HG03175 (cell line): ENCODE results near the gene SGPP1.
"Not testable (repeated sequence)": the region's sequence is repeated elsewhere in the genome, so short reads cannot be mapped to it uniquely, and the experiment has no call there.

ENCODE experiments used
- ATAC-seq: cut with Tn5 transposase; IDR thresholded peaks from one replicate; pipeline ENCODE4 v1.9.1; 2021; ENCODE audit warnings: mild to moderate bottlenecking, moderate library complexity; ENCODE audit not compliant: unreplicated experiment

Gene SGPP1

DNA sequence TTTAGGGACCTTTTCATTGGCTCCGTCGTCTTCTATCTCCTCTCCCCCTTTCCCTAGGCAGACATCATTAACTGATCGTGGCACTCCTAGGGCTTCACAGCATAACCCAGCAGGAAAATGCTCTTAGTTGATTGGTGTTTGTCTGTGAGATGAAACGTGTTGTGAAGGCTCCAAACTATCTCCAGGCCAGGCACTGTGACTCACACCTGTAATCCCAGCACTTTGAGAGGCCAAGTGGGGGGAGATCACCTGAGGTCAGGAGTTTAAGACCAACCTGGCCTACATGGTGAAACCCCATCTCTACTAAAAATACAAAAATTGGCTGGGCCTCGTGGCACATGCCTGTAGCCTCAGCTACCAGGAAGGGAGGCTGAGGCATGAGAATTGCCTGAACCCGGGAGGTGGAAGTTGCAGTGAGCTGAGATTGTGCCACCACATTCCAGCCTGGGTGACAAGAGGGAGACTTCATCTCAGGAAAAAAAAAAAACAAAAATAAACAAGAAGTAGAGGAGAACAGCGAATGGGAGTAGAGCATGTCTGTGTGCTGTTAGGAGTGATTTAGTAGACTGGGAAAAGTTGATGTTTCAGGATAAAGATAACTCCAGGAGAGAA, 53.9 kb downstream of the SGPP1 start:
- no peak for ATAC-seq

DNA sequence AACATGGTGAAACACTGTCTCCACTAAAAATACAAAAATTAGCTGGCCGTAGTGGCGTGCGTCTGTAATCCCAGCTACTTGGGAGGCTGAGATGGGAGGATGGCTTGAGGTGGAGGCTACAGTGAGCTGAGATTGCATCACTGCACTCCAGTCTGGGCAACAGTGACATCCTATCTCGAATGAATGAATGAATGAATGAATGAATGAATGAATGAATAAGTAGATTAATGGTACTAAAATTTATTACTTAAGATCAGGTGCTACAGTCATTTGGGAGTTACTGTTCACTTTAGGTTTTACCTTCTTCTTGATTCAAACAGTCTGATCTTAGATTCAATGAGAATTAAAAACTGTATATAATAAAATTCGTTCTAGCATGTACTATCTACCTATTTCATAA, 54.6 kb downstream of the SGPP1 start:
- ATAC-seq = no peak

DNA sequence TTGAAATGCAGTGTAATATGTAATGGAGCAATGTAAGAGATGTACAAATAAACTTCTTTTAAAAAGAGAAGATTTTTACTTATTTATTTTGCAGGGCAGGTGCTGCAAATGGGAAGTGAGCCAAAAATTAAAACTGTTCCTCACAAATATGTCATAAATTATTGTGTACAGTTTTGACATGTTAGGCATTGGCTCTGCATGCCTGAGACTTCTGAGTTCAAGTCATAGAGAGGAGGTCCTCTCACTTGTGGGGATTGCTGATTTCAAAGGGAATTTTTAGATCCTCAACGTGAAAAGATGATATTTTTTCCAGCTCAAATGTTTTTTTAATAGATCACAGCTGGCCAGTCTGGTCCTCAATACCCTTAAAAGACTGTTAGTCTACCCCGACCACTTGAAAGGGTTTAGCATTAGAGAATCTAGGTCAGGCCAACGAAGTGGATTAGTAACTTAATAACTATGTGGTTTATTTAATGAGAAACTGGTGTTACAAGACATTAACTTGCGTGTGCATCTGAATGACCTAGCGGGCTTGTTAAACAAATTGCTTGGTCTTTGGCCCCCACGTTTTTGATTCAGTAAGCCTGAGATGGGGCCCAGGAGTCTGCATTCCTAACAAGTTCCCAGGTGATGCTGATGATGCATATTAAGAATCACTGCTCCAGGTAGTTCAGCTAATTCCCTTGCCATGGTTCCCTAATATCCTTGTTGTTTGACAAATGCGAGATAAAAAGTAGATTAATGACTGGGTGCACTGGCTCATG, 55.3 kb downstream of the SGPP1 start:
- peak; percentile 84 for ATAC-seq

DNA sequence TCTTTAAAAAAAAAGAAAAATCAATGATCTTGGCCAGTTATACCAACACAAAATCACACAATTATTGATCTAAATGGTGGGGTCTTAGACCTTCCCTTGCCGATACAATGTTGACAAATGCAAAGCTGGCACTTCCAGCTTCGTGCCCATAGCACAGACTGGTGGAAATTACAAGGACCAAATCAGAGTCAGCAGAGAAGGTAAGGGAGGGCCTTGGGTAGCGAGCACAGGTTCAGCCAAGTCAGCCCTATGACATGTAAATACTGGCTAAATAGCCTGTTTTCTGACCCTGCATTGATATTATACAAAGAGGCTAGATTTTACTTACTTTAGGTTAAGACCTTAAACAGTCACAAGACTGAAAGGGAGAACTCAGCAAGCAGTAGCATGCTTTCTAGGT, 55.9 kb downstream of the SGPP1 start:
- no peak for ATAC-seq

DNA sequence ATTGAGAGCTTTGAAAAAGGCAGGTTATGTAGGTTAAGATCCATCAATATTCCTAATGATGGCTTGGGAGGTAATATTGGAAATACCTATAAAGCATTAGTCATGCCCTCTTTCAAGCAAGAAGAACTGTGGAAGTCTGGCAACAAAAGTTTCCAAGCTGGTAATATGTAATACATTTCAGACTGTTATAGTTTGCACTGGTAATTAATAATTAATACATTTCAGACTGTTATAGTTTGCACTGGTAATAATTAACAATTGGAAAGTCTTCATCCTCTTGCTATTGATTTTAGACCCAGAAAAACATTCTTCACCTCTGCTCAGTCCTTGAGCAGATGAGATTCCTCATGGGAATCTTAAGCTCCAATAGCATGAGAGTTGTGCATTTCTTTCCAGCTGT, 57.2 kb downstream of the SGPP1 start:
- ATAC-seq = peak; percentile 56

DNA sequence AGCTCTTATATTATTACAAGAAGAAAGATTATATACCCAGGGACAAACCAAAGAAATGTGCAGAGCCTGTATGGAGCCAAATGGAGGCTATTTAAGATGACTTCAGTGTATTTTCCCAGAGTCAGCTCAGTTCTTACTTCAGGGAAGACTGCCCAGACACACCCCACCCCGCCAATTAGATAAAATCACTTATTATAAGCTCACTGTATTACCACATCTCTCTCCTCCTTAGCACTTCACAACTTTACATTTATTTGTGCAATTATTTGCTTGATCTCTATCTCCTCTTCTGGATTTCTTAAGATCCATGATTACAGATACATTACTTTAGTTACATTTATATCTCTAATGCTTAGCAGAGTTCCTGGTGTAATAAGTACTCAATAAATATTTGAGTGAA, 61.5 kb downstream of the SGPP1 start:
- ATAC-seq = no peak

DNA sequence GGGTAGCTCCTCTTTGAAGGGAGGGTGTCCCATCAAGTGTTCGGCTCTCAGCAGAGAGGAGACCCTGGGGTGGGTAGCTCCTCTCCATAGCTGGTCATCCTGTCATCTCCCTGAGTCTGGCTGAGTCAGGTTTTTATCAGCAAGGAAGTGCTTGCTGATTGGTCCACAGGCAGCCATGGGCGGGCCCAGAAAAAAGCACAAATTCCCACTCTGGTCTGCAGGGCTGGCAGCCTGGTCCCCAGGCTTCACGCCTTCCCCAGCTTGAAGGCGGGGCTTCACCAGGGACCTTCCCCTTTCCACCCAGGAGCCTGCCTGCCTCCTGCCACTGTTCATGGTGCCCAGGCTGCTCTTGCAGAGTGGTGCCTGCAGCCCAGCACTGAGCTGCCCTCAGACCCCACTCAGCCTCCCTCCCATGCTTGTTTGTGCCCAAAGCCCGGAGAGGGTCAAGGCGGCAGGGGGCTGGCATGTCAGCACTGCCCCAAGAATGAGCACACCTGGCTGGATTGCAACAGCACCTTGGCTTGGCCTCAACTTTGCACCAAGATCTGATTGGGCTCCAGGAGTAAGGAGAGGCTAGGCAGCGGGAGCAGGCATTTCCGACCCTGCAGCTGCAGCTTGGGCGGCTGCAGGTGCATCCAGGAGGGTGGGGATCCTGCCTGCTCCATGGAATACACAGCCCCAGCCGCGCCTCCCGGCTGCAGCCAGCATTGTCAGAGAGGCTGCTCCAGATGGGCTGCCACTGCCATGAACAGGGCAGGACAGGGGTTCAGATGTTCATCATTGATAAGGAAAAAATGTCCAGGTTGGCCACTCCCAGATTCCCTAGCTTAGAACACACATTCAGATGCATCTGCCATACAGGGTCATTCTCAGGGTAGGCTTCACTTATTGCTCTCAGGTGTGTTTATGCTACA, 64.2 kb downstream of the SGPP1 start:
- no peak for ATAC-seq

DNA sequence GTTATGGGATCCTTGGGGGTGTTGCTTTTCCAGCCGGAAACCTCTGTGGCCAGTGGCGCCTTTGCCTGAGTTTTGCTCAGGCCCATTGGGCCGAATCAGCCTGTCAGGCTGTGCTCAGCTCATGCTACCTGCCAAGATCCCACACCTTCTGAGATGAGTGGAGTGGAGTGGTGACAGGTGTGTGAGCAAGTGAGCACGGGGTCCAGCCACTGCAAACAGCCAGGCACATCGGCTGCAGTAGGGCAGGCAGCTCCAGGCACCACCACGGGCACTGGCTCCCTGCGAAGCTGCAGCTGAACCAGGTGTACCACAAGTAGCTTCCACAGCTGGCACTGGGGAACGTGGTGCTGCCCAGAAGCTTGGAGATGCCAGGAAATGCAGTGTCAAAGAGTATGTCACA, 65.1 kb downstream of the SGPP1 start:
- ATAC-seq = no peak

DNA sequence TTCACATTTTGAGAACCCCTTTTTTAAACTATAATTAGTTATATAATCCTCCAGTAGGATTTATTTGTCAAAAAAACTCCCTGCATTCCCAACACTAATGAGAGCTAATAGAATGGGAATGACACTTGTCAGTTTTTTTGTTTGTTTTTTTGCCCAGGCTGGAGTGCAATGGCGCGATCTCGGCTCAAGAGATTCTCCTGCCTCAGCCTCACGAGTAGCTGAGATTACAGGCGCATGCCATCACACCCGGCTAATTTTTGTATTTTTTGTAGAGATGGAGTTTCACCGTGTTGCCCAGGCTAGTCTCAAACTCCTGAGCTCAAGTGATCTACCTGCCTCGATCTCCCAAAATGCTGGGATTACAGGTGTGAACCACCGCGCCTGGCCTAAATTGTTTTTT, 66.0 kb downstream of the SGPP1 start:
- not testable (repeated sequence) for ATAC-seq

DNA sequence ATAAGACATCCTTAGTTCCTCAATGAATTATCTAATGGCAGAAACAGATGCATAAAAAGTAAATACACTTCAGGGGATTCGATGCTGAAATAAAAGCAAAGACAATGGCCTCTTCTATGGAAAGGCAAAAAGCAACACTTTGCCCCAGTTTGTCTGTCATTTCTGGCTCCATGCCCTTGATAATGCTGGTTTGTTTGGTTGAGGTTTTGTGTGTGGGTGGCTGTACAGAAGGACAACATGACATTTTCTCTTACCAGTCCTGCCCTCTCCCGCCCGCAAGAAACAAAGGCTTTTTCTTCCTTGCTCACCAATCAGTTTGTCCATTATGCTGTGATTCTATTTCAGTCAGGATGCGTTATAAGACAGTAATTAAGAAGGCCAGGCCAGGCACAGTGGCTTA, 68.1 kb downstream of the SGPP1 start:
- no peak for ATAC-seq

DNA sequence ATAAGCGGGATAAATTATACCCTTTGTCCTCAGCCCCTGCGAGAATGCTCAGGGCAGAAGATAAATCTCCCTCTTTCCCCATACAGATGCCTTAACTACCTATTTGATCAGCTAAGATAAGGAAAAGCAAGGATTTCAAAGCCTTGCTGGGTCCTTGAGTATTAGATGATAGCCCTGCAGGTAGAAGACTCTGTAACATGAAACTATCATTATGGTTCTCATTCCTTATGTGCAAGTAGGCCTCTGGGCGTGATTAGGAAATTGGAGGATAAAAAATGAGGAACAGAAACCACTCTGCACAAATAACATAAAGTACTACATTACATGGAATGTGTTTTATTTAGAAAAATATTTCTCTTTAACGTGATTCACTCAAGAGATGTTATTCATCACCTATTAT, 71.7 kb downstream of the SGPP1 start:
- no peak for ATAC-seq

DNA sequence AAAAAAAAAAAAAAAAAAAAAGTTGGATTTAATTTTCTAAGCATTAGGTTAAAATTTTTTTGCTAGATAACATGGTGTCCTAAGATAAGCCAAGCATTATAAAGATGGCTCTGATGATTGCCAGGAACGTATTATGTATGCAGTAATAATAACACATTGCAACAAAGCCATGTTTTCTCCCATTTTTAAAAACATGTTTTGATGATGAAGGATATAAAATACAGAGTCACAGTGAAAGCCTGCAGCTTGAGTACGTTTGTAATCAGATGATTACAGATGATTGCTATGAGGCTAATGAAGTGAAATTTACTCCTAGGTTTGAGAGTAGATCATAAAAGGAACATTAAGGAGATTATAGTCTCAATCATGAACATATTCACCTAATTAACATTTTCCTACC, 72.9 kb downstream of the SGPP1 start:
- ATAC-seq = no peak

DNA sequence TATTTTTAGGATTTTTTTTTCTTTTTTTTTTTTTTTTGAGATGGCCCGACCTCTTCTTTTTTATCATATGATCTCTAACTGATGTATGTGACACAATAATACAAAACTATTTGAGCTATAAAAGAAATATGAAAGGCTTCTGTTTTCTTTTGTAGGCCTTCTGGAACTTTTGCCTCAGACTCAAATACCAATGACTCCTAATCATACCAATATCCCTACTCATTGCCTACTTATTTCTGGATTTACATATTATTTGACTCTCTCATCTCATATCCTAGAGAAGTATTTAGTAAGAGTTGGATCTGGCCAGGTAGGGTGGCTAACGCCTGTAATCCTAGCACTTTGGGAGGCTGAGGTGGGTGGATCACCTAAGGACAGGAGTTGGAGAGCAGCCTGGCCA, 73.5 kb downstream of the SGPP1 start:
- no peak for ATAC-seq

DNA sequence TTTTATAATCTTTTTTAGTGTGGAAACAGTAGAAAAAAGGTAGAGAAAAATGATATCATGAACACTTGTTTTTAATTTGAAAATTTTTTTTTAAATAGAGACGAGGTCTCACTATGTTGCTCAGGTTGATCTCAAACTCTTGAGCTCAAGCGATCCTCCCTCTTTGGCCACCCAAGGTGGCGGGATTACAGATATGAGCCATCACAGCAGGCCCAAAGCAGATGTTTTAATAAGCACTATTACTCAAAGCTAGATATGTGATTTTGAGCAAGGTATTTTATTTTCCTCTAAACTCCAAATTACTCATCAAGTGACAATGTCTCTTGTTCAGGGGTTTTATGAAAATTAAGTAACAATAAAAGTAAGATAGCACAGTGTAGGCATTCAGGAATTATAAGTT, 75.5 kb downstream of the SGPP1 start:
- no peak for ATAC-seq

DNA sequence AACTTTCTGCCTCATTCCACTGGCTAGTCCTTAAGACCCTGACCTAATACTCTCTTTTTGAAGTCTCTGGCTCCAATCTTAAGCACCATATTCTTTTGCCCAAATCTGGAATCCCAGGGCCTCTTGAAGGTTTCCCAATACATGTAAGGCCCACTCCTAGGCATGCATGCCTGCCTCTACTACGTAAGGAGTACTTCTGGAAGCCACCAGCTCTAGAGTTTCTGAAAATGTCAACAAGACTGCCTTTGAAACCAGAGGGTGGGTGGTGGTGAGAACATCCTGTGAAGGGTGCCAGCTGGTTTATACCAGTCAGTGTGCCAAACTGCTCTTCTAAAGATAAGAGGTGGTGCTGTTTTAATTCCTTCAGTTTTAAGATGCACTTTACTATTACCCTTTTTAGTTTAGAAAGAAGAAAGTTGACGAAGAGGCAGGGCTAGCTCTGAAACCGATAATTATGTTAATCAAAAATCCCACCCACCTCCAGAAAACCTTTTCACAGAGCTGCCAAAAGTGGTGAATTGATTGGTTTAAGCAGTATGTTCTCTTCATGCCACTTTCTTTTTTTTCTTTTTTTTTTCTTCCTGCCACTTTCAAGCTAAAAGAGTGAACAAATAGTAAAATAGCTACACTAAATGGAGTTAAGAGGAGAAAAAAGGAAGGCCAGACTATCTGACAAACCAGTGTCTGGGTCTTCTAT, 77.5 kb downstream of the SGPP1 start:
- ATAC-seq = peak; percentile 72

DNA sequence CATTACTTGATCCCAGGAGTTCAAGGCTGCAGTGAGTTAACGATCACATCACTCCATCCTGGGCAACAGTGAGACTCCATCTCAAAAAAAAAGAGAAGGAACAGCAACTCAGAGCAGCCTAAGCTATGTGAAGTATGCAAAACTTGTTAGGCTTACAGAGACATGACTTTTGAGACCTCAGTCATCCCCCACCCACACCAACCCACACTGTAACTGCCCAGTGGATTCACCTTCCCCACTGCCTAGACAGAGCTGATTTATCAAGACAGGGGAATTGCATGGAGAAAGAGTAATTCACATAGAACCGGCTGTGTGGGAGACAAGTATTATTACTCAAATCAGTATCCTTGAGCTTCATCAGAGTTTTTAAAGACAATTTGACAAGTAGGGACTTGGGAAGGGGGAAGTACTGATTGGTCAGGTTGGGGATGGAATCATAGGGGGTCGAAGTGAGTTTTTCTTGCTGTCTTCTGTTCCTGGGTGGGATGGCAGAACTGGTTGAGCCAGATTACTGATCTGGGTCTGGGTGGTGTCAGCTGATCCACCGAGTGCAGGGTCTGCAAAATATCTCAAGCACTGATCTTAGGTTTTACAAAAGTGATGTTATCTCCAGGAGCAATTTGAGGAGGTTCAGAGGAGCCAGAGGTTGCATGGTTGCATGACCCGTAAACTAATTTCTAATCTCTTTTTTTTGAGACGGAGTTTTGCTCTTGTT, 80.0 kb downstream of the SGPP1 start:
- no peak for ATAC-seq

DNA sequence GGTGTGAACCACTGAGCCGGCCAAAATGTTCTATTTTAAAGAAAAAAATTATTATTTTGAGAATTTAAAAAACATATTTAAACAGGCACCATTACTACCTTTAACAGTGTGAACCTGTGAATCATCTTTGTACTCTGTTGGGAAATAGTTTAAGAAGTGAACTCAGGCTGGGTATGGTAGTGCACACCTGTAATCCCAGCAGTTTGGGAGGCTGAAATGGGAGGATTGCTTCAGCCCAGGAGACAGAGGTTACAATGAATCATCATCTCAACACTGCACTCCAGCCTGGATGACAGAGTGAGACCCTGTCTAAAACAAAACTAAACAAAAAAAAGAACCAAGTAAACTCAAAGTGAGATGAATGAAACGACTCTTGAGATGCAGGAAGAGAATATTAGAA, 83.1 kb downstream of the SGPP1 start:
- ATAC-seq = no peak

DNA sequence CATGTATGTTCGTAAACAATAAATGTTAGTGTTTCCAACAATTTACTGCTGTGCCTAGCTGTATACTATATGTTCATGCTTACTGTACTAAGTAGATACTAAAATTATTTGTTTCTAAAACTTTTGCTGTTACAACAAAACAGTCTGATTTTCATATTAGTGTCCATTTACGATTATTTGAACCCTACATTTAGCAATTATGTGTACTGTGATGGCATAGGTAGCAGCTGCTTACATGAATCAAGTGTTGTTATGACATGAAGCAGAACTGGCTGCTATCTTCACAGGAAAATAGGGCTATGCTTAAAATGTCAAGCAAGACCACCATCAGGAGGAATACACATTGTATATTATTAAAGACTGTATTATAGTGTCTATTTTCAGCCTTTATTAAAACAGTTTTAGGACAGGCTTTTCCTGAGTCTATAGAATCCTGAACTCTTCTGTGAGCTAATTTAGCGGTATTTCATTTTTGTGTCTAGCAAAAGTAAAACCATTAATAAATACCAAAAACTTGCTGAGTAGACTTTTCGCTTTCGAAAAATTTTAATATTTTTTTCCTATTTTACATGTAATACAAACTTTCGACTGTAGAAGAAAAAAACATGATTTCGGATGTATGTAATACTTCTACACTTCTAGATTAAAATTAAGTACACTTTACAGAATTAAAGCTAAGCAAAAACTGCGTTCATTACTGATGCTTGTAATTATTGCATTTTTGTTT, 85.0 kb downstream of the SGPP1 start:
- ATAC-seq = no peak

DNA sequence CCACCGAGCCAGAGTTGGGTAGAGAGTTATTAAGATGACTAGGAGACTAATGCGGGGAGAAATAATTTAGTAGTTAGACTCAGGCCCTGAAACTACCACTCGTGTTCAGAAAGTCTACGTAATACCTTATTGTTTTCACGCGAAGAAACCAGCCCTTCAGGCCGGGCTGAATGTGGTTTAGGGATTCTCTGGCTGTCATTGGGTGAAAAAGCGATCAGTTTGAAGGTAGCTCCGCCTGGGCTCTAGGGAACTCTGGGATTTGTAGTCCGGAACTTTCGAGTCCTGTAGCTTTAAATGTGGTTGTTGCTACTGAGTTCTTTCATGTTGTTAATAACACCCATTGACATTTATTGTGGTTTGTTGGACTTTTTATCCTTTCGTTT, 85.6 kb downstream of the SGPP1 start:
- ATAC-seq = peak; percentile 66
